ENCODE data around the gene NRP2.

The NRP2 gene

DNA sequence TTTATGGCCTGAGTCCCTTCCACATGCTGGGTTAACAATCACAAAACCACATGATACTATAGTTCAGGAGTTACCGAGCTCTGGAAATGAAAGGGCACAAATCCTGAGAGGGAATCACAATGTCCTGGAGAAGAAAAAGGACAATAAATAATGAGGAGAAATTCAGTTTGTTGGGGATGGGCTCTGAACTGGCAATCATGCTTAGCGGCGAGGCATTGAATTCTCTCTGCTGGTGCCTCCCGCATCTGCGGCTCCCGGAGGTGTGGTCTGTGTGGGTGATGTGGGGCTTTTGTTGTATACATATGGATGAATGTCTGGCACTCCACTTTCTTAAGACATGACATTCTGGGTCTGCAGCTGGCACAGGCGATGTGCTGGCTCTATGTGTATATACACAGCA is 46.1 kb downstream of the NRP2 start:
- no peak for DNase-seq (ENCODE audit: extremely low read depth in 1 of 2, low read depth in 1 of 2)

- no peak for DNase-seq (ENCODE audit: extremely low read depth in 1 of 2, low read depth in 1 of 2)
These were observed 47.9 kb downstream of the NRP2 start for GRCh38 chr2:205730191-205730590.

DNA sequence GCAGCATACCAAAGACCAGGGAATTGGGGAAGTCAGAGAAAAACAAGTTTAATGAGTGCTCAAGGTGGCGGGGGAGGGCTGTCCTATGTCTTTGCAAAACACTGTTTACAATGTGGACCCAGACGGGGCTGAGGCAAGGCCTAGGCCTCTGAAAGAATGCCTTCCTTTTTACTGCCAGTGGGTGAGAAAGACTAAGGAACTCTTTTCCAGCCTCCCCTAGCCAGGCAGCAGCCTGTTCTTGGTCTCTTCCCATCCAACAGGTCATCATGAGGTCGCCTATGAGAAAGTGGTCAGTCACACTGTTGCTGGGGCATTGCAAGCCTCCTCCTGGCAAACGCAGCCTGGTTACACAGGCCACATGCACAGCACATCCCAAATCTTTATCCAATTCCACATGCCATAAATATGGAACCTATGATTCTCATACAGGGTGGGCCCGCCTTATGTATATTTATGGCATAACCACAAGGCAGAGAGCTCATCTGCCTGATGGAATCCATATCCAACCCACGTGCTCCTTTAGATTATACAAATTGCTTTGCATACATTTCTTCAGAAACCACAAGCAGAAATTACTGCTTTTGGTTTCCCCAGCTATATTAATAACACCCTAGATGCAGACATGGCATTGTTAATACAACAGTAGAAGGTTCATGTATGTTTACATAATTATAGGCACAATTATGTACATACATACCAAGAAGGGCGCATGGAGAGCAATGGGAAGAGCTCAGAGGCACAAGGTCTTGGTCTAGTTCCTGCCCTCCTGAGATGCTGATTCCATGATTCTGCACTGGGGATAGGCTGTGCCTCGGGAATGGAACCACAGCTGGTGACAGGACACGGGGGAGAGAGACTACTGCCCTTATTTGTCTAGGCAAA is 48.6 kb downstream of the NRP2 start:
- no peak for DNase-seq (ENCODE audit: extremely low read depth in 1 of 2, low read depth in 1 of 2)

GRCh38 chr2:205731583-205731981 is 49.3 kb downstream of the NRP2 start:
- DNase-seq (ENCODE audit: extremely low read depth in 1 of 2, low read depth in 1 of 2) = no peak

- no peak for DNase-seq (ENCODE audit: extremely low read depth in 1 of 2, low read depth in 1 of 2)
These were observed 50.0 kb downstream of the NRP2 start for GRCh38 chr2:205732314-205732713.

DNA sequence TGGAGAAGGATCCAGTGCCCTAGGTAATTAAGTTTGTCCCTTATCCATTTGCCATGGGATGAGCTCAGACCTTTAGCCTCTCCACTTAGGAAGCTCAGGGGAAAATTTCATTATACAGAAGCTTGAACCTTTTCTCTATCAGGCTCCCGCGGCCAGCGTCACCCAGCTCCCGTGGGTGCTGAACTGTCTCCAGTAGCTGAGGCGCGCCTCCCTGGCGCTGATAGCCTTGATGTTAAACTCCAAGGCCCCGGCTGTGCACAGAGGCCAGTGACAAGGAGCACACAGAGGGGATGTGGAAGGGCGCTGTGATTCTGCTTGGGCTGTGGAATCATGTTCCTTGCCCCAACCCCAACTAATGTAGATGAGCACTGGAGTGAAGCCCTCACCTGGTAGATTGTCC is 50.8 kb downstream of the NRP2 start:
- no peak for DNase-seq (ENCODE audit: extremely low read depth in 1 of 2, low read depth in 1 of 2)

DNA sequence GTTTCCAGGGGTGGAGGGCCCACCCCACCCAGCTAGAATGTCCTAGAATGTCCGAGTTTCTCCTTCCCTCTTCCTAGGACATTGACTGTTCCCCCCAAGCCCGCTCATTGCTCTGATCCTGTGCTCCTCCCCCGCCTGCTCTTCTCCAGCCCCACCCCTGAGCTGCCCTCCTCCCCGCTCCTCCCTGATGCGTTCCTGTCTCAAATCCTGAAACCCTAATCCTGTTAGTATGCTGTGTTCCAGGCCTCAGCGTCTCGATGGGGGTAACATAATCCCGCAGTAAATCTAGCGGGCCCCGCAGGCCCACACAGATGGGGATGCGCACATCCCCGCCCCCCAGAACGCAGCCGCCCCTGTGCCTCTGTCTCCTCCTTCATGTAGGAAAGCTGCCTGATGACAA is 51.3 kb downstream of the NRP2 start:
- no peak for DNase-seq (ENCODE audit: extremely low read depth in 1 of 2, low read depth in 1 of 2)

- DNase-seq (ENCODE audit: extremely low read depth in 1 of 2, low read depth in 1 of 2) = no peak
These were observed 52.2 kb downstream of the NRP2 start for GRCh38 chr2:205734436-205735037.

DNA sequence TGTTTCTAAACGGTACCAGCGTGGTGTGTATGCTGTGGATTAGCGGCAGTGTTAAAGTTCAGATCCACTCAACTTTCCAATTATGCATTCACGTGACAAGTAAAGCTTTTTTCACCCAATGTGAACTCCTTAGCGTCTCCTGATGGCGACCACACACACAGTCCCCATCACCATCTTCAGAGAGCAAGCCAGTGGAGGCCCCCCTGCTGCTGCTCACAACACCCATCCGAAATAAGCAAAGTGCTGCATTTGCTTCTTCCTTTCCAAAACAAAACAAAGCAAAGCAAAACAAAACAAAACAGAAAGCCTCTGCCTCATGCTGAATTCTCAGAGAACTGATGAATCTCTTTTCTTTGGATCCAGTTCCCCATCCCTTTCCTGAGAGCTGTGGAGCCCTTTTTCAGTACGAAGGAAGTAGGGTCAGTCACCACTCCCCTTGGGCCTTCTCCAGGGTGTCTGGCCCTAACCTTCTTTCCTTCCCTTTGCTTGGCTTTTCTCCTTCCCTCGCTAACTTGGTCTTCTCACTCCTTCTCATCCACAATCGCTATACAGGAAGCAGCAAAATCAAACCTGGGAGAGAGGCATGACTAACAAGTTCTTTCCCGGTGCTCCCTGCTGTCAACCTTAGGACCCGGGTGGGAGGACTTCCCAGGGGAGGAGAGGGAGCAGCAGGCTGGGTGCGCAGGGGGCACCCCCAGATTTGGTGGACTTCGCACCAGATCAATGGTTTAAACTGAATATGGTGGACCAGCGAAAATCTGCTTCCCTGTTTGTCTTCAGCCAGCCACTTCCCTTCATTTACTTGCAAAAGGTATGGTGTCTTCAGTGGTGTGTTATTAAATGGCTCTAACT is 56.0 kb downstream of the NRP2 start:
- no peak for DNase-seq (ENCODE audit: extremely low read depth in 1 of 2, low read depth in 1 of 2)

DNA sequence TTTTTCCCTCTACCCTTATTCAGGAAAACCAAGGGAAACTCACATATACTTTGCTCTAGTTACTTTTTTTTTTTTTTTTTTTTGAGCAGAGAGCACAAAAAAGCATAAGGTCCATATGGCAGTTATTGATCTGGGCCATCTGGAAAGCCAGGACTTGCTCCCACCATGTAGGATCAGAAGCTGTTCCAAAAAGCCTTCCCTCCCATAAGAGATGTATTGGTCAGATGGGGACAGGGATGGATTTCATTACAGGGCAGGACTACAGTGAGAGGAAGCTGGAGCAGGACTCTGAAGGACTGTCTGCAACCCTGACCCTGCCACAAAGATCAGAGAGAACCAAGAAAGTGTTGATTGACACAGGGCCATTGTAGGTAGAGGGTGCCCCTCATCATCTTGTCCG is 57.3 kb downstream of the NRP2 start:
- DNase-seq (ENCODE audit: extremely low read depth in 1 of 2, low read depth in 1 of 2) = no peak

GRCh38 chr2:205740381-205740780 is 58.1 kb downstream of the NRP2 start:
- DNase-seq (ENCODE audit: extremely low read depth in 1 of 2, low read depth in 1 of 2) = no peak

DNA sequence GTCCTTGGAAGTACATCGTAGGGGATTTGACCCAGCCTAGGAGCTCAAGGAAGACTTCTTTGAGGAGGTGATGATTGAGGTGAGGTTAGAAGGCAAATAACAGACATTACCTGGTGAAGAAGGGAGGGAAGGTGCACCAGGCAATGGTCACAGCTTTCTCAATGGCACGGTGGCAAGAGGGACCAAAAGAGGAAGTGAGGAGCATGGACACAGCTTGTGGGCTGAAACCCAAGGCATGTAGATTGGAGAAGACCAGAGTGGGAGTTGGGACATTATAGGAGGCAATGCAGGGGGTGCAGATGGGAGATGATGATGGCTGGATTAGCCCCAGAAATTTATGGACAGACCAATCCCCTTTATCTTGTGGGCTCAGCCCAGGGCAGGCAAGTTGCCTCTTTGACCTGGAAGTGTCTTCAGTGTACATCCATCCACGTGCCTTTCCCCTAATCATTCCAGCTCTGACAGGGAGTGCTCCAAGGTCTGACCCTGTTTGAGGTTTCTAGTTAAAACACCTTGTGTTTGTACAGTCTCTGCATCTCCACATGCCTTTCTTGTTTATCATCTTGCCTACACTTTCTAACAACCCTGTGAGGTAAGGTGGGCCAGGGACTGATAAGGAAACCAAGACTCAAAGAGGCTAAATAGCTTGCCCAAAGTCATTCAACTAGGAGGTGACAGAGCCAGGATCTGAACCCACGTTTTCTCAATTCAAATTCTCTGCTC is 59.1 kb downstream of the NRP2 start:
- DNase-seq (ENCODE audit: extremely low read depth in 1 of 2, low read depth in 1 of 2) = no peak

DNA sequence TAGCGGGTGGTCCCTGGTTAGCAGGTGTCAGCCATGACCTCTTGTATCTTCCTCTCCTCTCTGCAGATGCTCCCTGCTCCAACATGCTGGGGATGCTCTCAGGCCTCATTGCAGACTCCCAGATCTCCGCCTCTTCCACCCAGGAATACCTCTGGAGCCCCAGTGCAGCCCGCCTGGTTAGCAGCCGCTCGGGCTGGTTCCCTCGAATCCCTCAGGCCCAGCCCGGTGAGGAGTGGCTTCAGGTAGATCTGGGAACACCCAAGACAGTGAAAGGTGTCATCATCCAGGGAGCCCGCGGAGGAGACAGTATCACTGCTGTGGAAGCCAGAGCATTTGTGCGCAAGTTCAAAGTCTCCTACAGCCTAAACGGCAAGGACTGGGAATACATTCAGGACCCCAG is 60.8 kb downstream of the NRP2 start:
- no peak for DNase-seq (ENCODE audit: extremely low read depth in 1 of 2, low read depth in 1 of 2)

- DNase-seq (ENCODE audit: extremely low read depth in 1 of 2, low read depth in 1 of 2) = no peak
These were observed 61.8 kb downstream of the NRP2 start for GRCh38 chr2:205744074-205744591.

- DNase-seq (ENCODE audit: extremely low read depth in 1 of 2, low read depth in 1 of 2) = no peak
These were observed 63.5 kb downstream of the NRP2 start for GRCh38 chr2:205745661-205746419.

- DNase-seq (ENCODE audit: extremely low read depth in 1 of 2, low read depth in 1 of 2) = no peak
These were observed 64.1 kb downstream of the NRP2 start for GRCh38 chr2:205746420-205746785.

DNA sequence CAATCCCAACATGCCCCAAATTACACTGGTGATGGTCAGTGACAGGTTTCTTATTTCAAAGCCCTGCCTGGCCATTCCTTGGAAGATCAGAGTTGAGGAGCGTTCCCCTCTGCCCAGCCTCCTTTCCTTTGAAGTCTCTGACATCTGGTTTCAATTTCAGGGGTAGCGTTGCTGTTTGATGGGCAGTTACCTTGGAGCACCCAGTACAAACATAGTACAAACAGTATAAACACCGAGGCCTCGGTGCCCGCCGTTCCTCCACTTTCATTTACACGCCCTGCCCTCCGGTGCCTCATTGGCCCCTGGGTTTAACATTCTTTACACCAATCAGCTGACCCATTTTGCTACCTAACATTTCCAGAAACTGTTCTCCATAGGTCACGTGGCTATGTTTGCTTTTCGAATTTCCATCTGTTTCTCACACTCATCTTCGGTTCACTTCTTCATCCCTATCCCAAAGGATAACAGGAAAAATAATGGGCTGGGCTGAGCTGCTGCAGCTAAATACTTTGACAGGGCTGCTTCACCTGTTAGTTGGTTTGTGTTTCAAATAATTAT is 65.6 kb downstream of the NRP2 start:
- no peak for DNase-seq (ENCODE audit: extremely low read depth in 1 of 2, low read depth in 1 of 2)

DNA sequence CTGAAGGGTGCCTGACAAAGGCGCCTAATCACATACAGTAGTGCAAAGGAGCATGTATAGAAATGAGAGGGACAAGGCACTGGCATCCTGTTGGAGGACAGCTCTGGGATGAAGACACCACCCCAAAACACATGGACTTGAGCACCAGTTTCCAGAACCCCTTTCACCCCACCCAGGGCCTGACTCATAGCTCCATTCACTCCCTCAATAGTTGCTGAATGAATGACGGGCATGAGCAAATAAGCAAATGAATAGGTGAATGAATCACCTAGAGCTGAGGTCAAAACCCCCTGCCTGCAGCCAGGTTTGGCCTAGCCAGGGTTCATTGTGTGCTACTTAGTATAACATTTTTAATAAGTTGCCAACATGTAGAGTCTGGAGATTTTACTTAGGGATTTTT is 66.3 kb downstream of the NRP2 start:
- no peak for DNase-seq (ENCODE audit: extremely low read depth in 1 of 2, low read depth in 1 of 2)

DNA sequence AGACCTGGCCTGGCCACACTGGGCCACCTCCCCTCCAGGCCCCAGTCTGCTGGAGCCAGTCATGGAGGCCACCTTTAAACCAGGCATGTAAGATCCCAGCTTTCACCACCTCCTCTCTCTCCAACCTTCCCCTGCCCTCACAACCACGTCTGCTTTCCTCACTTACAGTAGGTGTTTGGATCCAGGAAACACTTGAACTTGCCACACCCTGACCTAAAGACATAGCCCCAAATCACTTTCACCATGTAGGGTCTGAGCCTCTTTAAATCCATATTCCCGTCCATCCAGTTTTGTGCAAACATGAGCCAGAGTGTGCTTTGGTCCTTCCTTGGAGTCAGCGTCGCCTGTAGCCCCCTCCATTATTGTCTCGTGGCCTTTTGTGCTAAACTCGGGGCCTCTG is 66.8 kb downstream of the NRP2 start:
- no peak for DNase-seq (ENCODE audit: extremely low read depth in 1 of 2, low read depth in 1 of 2)

- DNase-seq (ENCODE audit: extremely low read depth in 1 of 2, low read depth in 1 of 2) = no peak
These were observed 68.5 kb downstream of the NRP2 start for GRCh38 chr2:205750797-205751196.

Measured in activated CD8-positive, alpha-beta memory T cell treated with anti-CD3 and anti-CD28 coated beads for 1 hour (primary cell).